ENCODE measurements around the gene GRM7. TPM values are rescaled to one million over a fixed set of nuclear protein-coding genes. Genes with fewer than 3 reads are reported as not detected.

GRM7 gene
- total RNA-seq, 2 donors from 2014 or later, result 0.68 to 3.9 TPM

DNA sequence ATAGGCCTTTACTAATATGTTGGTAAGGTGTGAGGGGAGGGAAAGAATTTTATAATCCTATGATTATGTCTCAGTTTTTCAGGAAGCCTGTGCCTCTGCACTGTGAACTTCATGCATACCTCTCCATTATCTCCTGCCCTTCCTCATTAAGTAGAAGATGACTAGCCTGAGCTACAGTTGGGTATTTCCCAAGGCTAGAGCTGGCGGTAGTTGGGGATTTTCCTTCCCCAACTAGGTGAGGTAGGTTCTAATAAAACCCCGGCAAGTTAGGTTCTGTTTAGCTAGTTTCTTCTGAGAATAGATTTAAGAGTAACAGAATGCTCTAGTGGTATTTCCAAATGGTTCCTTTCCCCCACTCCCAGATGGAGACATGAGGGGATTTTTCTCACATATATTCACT is 414.5 kb downstream of the GRM7 start:
- no peaks in the 10 kb centered on the region for H3K9me3 ChIP-seq
- H3K4me1 ChIP-seq (ENCODE audit: control insufficient read depth in 1 of 2, low read depth in 2 of 2), result no peaks in the 10 kb centered on the region
- no peaks in the 10 kb centered on the region for H3K36me3 ChIP-seq
- ATAC-seq (ENCODE audit: insufficient number of reproducible peaks, low FRiP score, low read depth), result no peak
- no peak overlapping the region for H3K4me3 ChIP-seq
- no peak overlapping the region for H3K27ac ChIP-seq
- no peak for DNase-seq (ENCODE audit: low spot score)
- TF ChIP-seq, protein P1, sequence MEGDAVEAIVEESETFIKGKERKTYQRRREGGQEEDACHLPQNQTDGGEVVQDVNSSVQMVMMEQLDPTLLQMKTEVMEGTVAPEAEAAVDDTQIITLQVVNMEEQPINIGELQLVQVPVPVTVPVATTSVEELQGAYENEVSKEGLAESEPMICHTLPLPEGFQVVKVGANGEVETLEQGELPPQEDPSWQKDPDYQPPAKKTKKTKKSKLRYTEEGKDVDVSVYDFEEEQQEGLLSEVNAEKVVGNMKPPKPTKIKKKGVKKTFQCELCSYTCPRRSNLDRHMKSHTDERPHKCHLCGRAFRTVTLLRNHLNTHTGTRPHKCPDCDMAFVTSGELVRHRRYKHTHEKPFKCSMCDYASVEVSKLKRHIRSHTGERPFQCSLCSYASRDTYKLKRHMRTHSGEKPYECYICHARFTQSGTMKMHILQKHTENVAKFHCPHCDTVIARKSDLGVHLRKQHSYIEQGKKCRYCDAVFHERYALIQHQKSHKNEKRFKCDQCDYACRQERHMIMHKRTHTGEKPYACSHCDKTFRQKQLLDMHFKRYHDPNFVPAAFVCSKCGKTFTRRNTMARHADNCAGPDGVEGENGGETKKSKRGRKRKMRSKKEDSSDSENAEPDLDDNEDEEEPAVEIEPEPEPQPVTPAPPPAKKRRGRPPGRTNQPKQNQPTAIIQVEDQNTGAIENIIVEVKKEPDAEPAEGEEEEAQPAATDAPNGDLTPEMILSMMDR (IDR thresholded peaks at IDR 0.05), result no peak
- H3K27me3 ChIP-seq (replicated peaks; ENCODE audit: insufficient read depth), result no peaks in the 10 kb centered on the region

- Histone ChIP-seq H3K27ac (no peak overlapping the region), H3K36me3 (no peaks in the 10 kb centered on the region), H3K27me3 (replicated peaks; ENCODE audit: insufficient read depth) (no peaks in the 10 kb centered on the region), H3K4me3 (no peak overlapping the region), H3K9me3 (no peaks in the 10 kb centered on the region), H3K4me1 (ENCODE audit: control insufficient read depth in 1 of 2, low read depth in 2 of 2) (no peaks in the 10 kb centered on the region)
- DNase-seq (ENCODE audit: low spot score) (no peak), ATAC-seq (ENCODE audit: insufficient number of reproducible peaks, low FRiP score, low read depth) (no peak)
- TF ChIP-seq, protein P1 (IDR thresholded peaks at IDR 0.05), result no peak
These were observed 419.4 kb downstream of the GRM7 start for GRCh38 chr3:7280318-7280717.

- Histone ChIP-seq H3K4me3 (no peak overlapping the region), H3K9me3 (no peaks in the 10 kb centered on the region), H3K27me3 (replicated peaks; ENCODE audit: insufficient read depth) (no peaks in the 10 kb centered on the region), H3K27ac (no peak overlapping the region), H3K36me3 (no peaks in the 10 kb centered on the region), H3K4me1 (ENCODE audit: control insufficient read depth in 1 of 2, low read depth in 2 of 2) (no peaks in the 10 kb centered on the region)
- TF ChIP-seq, protein P1 (IDR thresholded peaks at IDR 0.05), result no peak
- no peak for ATAC-seq (ENCODE audit: insufficient number of reproducible peaks, low FRiP score, low read depth)
- no peak for DNase-seq (ENCODE audit: low spot score)
These were observed 422.1 kb downstream of the GRM7 start for GRCh38 chr3:7282988-7283387.

- no peak for DNase-seq (ENCODE audit: low spot score)
- no peaks in the 10 kb centered on the region for H3K9me3 ChIP-seq
- no peak overlapping the region for H3K27ac ChIP-seq
- H3K27me3 ChIP-seq (replicated peaks; ENCODE audit: insufficient read depth), result no peaks in the 10 kb centered on the region
- H3K36me3 ChIP-seq, result no peaks in the 10 kb centered on the region
- ATAC-seq (ENCODE audit: insufficient number of reproducible peaks, low FRiP score, low read depth), result no peak
- peaks cover 0 to 4% of the 10 kb centered on the region in 2 donors for H3K4me1 ChIP-seq (ENCODE audit: control insufficient read depth in 1 of 2, low read depth in 2 of 2)
- TF ChIP-seq, protein P1 (IDR thresholded peaks at IDR 0.05), result no peak
- no peak overlapping the region for H3K4me3 ChIP-seq
These were observed 424.6 kb downstream of the GRM7 start for GRCh38 chr3:7285505-7285904.

- ATAC-seq (ENCODE audit: insufficient number of reproducible peaks, low FRiP score, low read depth) (no peak), DNase-seq (ENCODE audit: low spot score) (no peak)
- H3K27ac ChIP-seq, result no peak overlapping the region
- H3K9me3 ChIP-seq, result no peaks in the 10 kb centered on the region
- H3K27me3 ChIP-seq (replicated peaks; ENCODE audit: insufficient read depth), result no peaks in the 10 kb centered on the region
- H3K36me3 ChIP-seq, result no peaks in the 10 kb centered on the region
- no peak overlapping the region for H3K4me3 ChIP-seq
- peaks cover 0 to 4% of the 10 kb centered on the region in 2 donors for H3K4me1 ChIP-seq (ENCODE audit: control insufficient read depth in 1 of 2, low read depth in 2 of 2)
- TF ChIP-seq, protein P1 (IDR thresholded peaks at IDR 0.05), result no peak
These were observed 427.2 kb downstream of the GRM7 start for GRCh38 chr3:7288133-7288532.

All from thoracic aorta (tissue), 2 donors.